Thoracic aorta (tissue), 2 donors: Measurements from ENCODE around the gene STPG4. TPM values are rescaled to one million over a fixed set of nuclear protein-coding genes. Genes with fewer than 3 reads are reported as not detected.

Source experiments
- ATAC-seq: fragments of 150-250 bp; one replicate; pipeline ENCODE4 v1.8.0; 2017; ENCODE audit warnings: low read depth; ENCODE audit not compliant: insufficient number of reproducible peaks, low FRiP score
- DNase-seq: peaks from one replicate; pipeline ENCODE4 v3.0.0-alpha.2; 2020; ENCODE audit warnings: low spot score
- H3K27ac ChIP-seq, 2 donors: fragments of 200-600 bp; sonication (generic); 1 replicate in 1 of 2; 2 replicates in 1 of 2; pipeline ENCODE4 v1.5.1; 2016; ENCODE audit warnings: mild to moderate bottlenecking in 2 of 2, moderate library complexity in 2 of 2
- H3K27me3 ChIP-seq: fragments of 200-600 bp; sonication (generic); replicated peaks from 2 replicates; pipeline ENCODE4 v1.6.0; 2016; ENCODE audit warnings: mild to moderate bottlenecking; ENCODE audit not compliant: insufficient read depth
- H3K36me3 ChIP-seq: fragments of 200-600 bp; sonication (generic); one replicate; pipeline ENCODE4 v1.5.1; 2016
- H3K4me1 ChIP-seq, 2 donors: fragments of 200-600 bp; sonication (generic); 1 replicate in 1 of 2; 2 replicates in 1 of 2; pipeline versions ENCODE4 v1.5.1 to v1.6.0; 2016; ENCODE audit warnings: low read depth in 2 of 2, mild to moderate bottlenecking in 1 of 2; ENCODE audit not compliant: control insufficient read depth in 1 of 2
- H3K4me3 ChIP-seq: fragments of 200-600 bp; sonication (generic); 2 replicates; pipeline ENCODE4 v1.5.1; 2016; ENCODE audit warnings: mild to moderate bottlenecking
- H3K9me3 ChIP-seq: fragments of 200-600 bp; sonication (generic); 2 replicates; pipeline ENCODE4 v1.5.1; 2016
- total RNA-seq, 2 donors: library from RNA; depleted of rRNA; stranded (reverse); fragments of >200 nt; gene quantifications; one replicate each; pipeline versions ENCODE4 v1.1.0 to v1.2.3, GENCODE V29; 2016
- TF ChIP-seq, protein P1 (sequence below): fragments of 200-600 bp; sonication (generic); IDR thresholded peaks from one replicate; pipeline ENCODE4 v1.5.1; 2019; ENCODE audit warnings: antibody characterized with exemption

Gene STPG4
- total RNA-seq, 2 donors from 2014 or later: not detected

DNA sequence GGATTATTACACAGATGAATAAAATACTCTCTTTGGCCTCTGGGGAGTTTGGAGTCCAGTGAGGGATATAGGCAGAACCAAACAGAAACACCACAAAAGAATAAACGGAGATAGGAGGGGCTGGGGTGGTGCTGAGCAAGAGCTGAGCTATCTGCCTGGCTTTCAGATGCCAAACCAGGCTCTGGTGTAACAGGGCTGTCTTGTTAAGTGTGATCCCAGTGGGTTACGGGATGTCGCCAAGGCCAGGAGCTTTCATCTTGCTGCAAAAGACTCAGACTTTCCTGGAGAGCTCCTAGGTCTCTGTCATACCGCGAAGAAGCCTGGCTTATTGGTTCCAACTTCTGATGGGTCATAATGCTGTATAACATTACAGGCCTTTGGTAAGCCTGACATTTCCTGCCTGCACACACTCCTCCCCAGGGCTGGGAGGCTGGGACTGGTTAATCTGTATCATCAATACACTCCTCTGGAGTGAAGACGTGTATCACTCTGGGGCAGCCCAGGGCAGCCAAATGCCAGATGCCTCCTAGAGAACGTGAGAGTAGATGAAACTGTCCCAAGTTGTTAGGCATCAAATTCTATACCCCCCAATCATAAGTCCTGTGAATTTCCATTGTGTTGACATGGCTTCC lies 60.5 kb downstream of the STPG4 start:
- TF ChIP-seq, protein P1, sequence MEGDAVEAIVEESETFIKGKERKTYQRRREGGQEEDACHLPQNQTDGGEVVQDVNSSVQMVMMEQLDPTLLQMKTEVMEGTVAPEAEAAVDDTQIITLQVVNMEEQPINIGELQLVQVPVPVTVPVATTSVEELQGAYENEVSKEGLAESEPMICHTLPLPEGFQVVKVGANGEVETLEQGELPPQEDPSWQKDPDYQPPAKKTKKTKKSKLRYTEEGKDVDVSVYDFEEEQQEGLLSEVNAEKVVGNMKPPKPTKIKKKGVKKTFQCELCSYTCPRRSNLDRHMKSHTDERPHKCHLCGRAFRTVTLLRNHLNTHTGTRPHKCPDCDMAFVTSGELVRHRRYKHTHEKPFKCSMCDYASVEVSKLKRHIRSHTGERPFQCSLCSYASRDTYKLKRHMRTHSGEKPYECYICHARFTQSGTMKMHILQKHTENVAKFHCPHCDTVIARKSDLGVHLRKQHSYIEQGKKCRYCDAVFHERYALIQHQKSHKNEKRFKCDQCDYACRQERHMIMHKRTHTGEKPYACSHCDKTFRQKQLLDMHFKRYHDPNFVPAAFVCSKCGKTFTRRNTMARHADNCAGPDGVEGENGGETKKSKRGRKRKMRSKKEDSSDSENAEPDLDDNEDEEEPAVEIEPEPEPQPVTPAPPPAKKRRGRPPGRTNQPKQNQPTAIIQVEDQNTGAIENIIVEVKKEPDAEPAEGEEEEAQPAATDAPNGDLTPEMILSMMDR: no peak
- Histone ChIP-seq H3K4me1 (peaks cover 7 to 8% of the 10 kb centered on the region in 2 donors), H3K4me3 (no peak overlapping the region), H3K27me3 (no peaks in the 10 kb centered on the region), H3K9me3 (no peaks in the 10 kb centered on the region), H3K27ac (no peak overlapping the region), H3K36me3 (no peaks in the 10 kb centered on the region)
- ATAC-seq: no peak
- DNase-seq: no peak

GRCh38 chr2:47093626-47094025 lies 61.5 kb downstream of the STPG4 start:
- TF ChIP-seq, protein P1: no peak
- H3K27ac ChIP-seq: no peak overlapping the region
- H3K27me3 ChIP-seq: no peaks in the 10 kb centered on the region
- H3K4me3 ChIP-seq: no peak overlapping the region
- no peaks in the 10 kb centered on the region for H3K9me3 ChIP-seq
- ATAC-seq (no peak), DNase-seq (no peak)
- H3K36me3 ChIP-seq: no peaks in the 10 kb centered on the region
- peaks cover 8 to 15% of the 10 kb centered on the region in 2 donors for H3K4me1 ChIP-seq

DNA sequence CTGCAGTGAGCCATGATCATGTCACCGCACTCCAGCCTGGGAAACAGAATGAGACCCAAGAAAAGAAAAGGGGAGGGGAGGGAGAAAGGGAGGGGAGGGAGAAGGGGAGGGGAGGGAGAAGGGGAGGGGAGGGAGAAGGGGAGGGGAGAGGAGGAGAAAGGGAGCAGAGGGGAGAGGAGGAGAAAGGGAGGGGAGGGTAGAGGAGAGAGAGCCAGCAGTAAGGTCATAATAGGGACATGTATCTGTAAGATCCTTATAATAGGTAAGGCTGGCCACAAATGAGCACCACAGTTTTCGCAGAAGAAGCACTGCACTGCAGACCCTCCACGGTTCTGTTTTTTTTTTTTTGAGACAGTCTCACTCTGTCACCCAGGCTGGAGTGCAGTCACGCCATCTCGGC lies 62.6 kb downstream of the STPG4 start:
- TF ChIP-seq, protein P1: no peak
- DNase-seq (no peak), ATAC-seq (no peak)
- Histone ChIP-seq H3K36me3 (no peaks in the 10 kb centered on the region), H3K9me3 (no peaks in the 10 kb centered on the region), H3K4me3 (no peak overlapping the region), H3K27me3 (no peaks in the 10 kb centered on the region), H3K27ac (no peak overlapping the region), H3K4me1 (peaks cover 12 to 23% of the 10 kb centered on the region in 2 donors)

GRCh38 chr2:47091118-47091517 lies 64.0 kb downstream of the STPG4 start:
- TF ChIP-seq, protein P1: no peak
- DNase-seq (no peak), ATAC-seq (no peak)
- no peaks in the 10 kb centered on the region for H3K27me3 ChIP-seq
- peaks cover 18 to 35% of the 10 kb centered on the region in 2 donors for H3K4me1 ChIP-seq
- no peaks in the 10 kb centered on the region for H3K36me3 ChIP-seq
- no peak overlapping the region for H3K4me3 ChIP-seq
- H3K9me3 ChIP-seq: no peaks in the 10 kb centered on the region
- H3K27ac ChIP-seq: no peak overlapping the region

GRCh38 chr2:47089083-47089464 lies 66.0 kb downstream of the STPG4 start:
- Histone ChIP-seq H3K4me1 (peaks cover 18 to 41% of the 10 kb centered on the region in 2 donors), H3K27ac (no peak overlapping the region)
- TF ChIP-seq, protein P1: no peak

More at GRCh38 chr2:47089083-47089464, 66.0 kb downstream of the STPG4 start:
- Histone ChIP-seq H3K36me3 (no peaks in the 10 kb centered on the region), H3K27me3 (no peaks in the 10 kb centered on the region), H3K9me3 (no peaks in the 10 kb centered on the region), H3K4me3 (no peak overlapping the region)
- DNase-seq (no peak), ATAC-seq (no peak)
